T-cell (primary cell): ENCODE results near the gene LCE7A. TPM values are rescaled to one million over a fixed set of nuclear protein-coding genes. Genes with fewer than 3 reads are reported as not detected.

Source experiments
- ATAC-seq, 4 experiments: fragments of 200-7000 bp in 3 of 4; fragments of 150-1000 bp in 1 of 4; cut with Tn5 transposase; replicated peaks in 1 of 4; 1 replicate in 3 of 4; 2 replicates in 1 of 4; pipeline ENCODE4 v1.10.0; 2021; ENCODE audit warnings: moderate library complexity in 3 of 4, mild to moderate bottlenecking in 2 of 4, moderate number of reproducible peaks in 1 of 4
- CTCF ChIA-PET, 2 donors: fragments of 300-600 bp; sonication (Branson Sonifier 250); formaldehyde crosslinking; loops; one replicate each; lab custom pipeline; 2022; ENCODE audit warnings: antibody characterized with exemption in 2 of 2; lab: Charles Lee
- POLR2A ChIA-PET, 2 donors: fragments of 300-600 bp; sonication (Branson Sonifier 250); formaldehyde crosslinking; loops; one replicate each; lab custom pipeline; 2022; ENCODE audit warnings: antibody characterized with exemption in 2 of 2; lab: Charles Lee
- DNase-seq, 35 experiments: peaks; one replicate each; pipeline versions ENCODE4 v3.0.0 to v3.0.0-alpha.2; 2013 to 2023
- H3K27ac ChIP-seq: one replicate; pipeline ENCODE4 v1.5.1; 2013; ENCODE audit warnings: low read length
- H3K27me3 ChIP-seq, 2 experiments: replicated peaks in 1 of 2; 1 replicate in 1 of 2; 2 replicates in 1 of 2; pipeline versions ENCODE4 v1.6.1 to v1.7.0; 2013; ENCODE audit warnings: low read length in 1 of 2, mixed read lengths in 1 of 2; ENCODE audit not compliant: control insufficient read depth in 2 of 2, insufficient read depth in 2 of 2; ENCODE audit errors: extremely low read depth in 1 of 2
- H3K36me3 ChIP-seq, 2 donors: 1 replicate in 1 of 2; 2 replicates in 1 of 2; pipeline versions ENCODE4 v1.6.1 to v1.7.0; 2013; ENCODE audit warnings: low read length in 1 of 2; ENCODE audit not compliant: control insufficient read depth in 2 of 2, insufficient read depth in 1 of 2; ENCODE audit errors: extremely low read depth in 1 of 2
- H3K4me1 ChIP-seq, 2 experiments: 1 replicate in 1 of 2; 2 replicates in 1 of 2; pipeline versions ENCODE4 v1.6.1 to v1.7.0; 2013; ENCODE audit warnings: low read length in 2 of 2, mixed read lengths in 1 of 2; ENCODE audit not compliant: insufficient read depth in 2 of 2, control insufficient read depth in 1 of 2; ENCODE audit errors: extremely low read depth in 1 of 2
- H3K4me3 ChIP-seq, 2 donors: 1 replicate in 1 of 2; 2 replicates in 1 of 2; pipeline versions ENCODE4 v1.5.1 to v1.7.0; 2013; ENCODE audit warnings: mild to moderate bottlenecking in 2 of 2, low read length in 1 of 2, moderate library complexity in 1 of 2; ENCODE audit not compliant: control insufficient read depth in 1 of 2; ENCODE audit errors: extremely low read depth in 1 of 2
- H3K9me3 ChIP-seq: 2 replicates; pipeline ENCODE4 v1.7.0; 2013
- H3K27ac Mint-ChIP-seq, 2 donors: one replicate each; pipeline ENCODE4 v1.8.0; 2020 to 2021; ENCODE audit warnings: mild to moderate bottlenecking in 2 of 2, mixed read lengths in 2 of 2
- H3K27me3 Mint-ChIP-seq, 2 donors: one replicate each; pipeline ENCODE4 v1.8.0; 2021 to 2022; ENCODE audit warnings: mixed read lengths in 2 of 2
- H3K36me3 Mint-ChIP-seq: one replicate; pipeline ENCODE4 v1.8.0; 2021; ENCODE audit warnings: mixed read lengths
- H3K4me1 Mint-ChIP-seq, 3 donors: one replicate each; pipeline ENCODE4 v1.8.0; 2020 to 2022; ENCODE audit warnings: mixed read lengths in 3 of 3, mild to moderate bottlenecking in 1 of 3
- H3K4me3 Mint-ChIP-seq, 3 donors: one replicate each; pipeline ENCODE4 v1.8.0; 2020 to 2022; ENCODE audit warnings: mild to moderate bottlenecking in 3 of 3, mixed read lengths in 3 of 3, moderate library complexity in 3 of 3
- H3K9me3 Mint-ChIP-seq, 3 donors: one replicate each; pipeline ENCODE4 v1.8.0; 2020 to 2022; ENCODE audit warnings: mixed read lengths in 3 of 3
- WGBS: methylation state at CpG from one replicate; pipeline ENCODE4 v1.1.5; 2013; ENCODE audit warnings: missing lambda C conversion rate; ENCODE audit not compliant: insufficient coverage; 5-methylcytosine and 5-hydroxymethylcytosine counted together
- total RNA-seq, 35 experiments: library from RNA in 6 of 35; stranded (reverse) in 6 of 35; fragments of 120-200 nt in 1 of 35; gene quantifications; one replicate each; pipeline versions ENCODE4 v1.2.1 to v1.2.4 and lab custom pipeline; 2013 to 2026

The LCE7A gene
- total RNA-seq, 5 donors from 2014 or later (not counting 1 experiment from before 2014, with no cell fraction given), result not detected

- H3K9me3 ChIP-seq, result no peaks in the 10 kb centered on the region
- CTCF ChIA-PET, result no interaction called here
- no peaks in the 10 kb centered on the region for H3K36me3 Mint-ChIP-seq
- H3K4me1 ChIP-seq, result no peaks in the 10 kb centered on the region
- H3K27me3 Mint-ChIP-seq, result peaks cover 39 to 47% of the 10 kb centered on the region in 2 donors
- no peak within 1 kb of the TSS for H3K4me3 ChIP-seq
- H3K36me3 ChIP-seq, result no peaks in the 10 kb centered on the region
- peaks cover 0 to 5% (median 0%) of the 10 kb centered on the region in 3 donors for H3K9me3 Mint-ChIP-seq
- H3K4me3 Mint-ChIP-seq, result no peak within 1 kb of the TSS
- peaks cover 0 to 16% of the 10 kb centered on the region in 2 experiments for H3K27me3 ChIP-seq
- no peak within 1 kb of the TSS for H3K27ac ChIP-seq
- no peak for DNase-seq
- H3K4me1 Mint-ChIP-seq, result no peaks in the 10 kb centered on the region
- 56% methylated on average over 2 of the region's 2 CpGs for WGBS
- ATAC-seq, result no peak
- POLR2A ChIA-PET, result no interaction called here
- H3K27ac Mint-ChIP-seq, result no peak within 1 kb of the TSS
Measured at GRCh38 chr1:152827173-152827572, 32.6 kb upstream of the LCE7A start, which contains the start of gene LCE1A. Gene LCE1A (plus strand): TSS chr1:152827473. CDS start chr1:152827473, 0 bp downstream.

- POLR2A ChIA-PET, result no interaction called here
- no peak for ATAC-seq
- Histone ChIP-seq H3K4me1 (no peaks in the 10 kb centered on the region), H3K27ac (no peak overlapping the region), H3K27me3 (no peaks in the 10 kb centered on the region), H3K4me3 (no peak overlapping the region), H3K36me3 (no peaks in the 10 kb centered on the region), H3K9me3 (no peaks in the 10 kb centered on the region)
- H3K36me3 Mint-ChIP-seq, result no peaks in the 10 kb centered on the region
- H3K27ac Mint-ChIP-seq, result no peak overlapping the region
- peaks cover 4 to 22% of the 10 kb centered on the region in 2 donors for H3K27me3 Mint-ChIP-seq
- no CpG with 5 or more reads among the region's 2 CpGs for WGBS
- H3K9me3 Mint-ChIP-seq, result no peaks in the 10 kb centered on the region
- no peak overlapping the region for H3K4me3 Mint-ChIP-seq
- DNase-seq, result no peak
- CTCF ChIA-PET, result no interaction called here
- H3K4me1 Mint-ChIP-seq, result no peaks in the 10 kb centered on the region
Measured at GRCh38 chr1:152836870-152837269, 22.9 kb upstream of the LCE7A start.

GRCh38 chr1:152842556-152842955, 17.2 kb upstream of the LCE7A start, which contains the start of gene LCE6A:
Gene LCE6A (plus strand): TSS chr1:152842856. CDS start chr1:152843521, 665 bp downstream.
- DNase-seq (no peak), ATAC-seq (no peak)
- Histone ChIP-seq H3K27ac (no peak within 1 kb of the TSS), H3K27me3 (peaks cover 0 to 6% of the 10 kb centered on the region in 2 experiments), H3K4me3 (no peak within 1 kb of the TSS), H3K9me3 (no peaks in the 10 kb centered on the region), H3K36me3 (no peaks in the 10 kb centered on the region), H3K4me1 (no peaks in the 10 kb centered on the region)
- Mint-ChIP-seq H3K9me3 (no peaks in the 10 kb centered on the region), H3K4me3 (no peak within 1 kb of the TSS), H3K27ac (no peak within 1 kb of the TSS), H3K27me3 (peaks cover 12 to 39% of the 10 kb centered on the region in 2 donors), H3K4me1 (no peaks in the 10 kb centered on the region), H3K36me3 (no peaks in the 10 kb centered on the region)
- 90% methylated on average over 3 of the region's 3 CpGs for WGBS
- ChIA-PET CTCF (no interaction called here), POLR2A (no interaction called here)

GRCh38 chr1:152855661-152856060, 4.1 kb upstream of the LCE7A start:
- no peaks in the 10 kb centered on the region for H3K4me1 Mint-ChIP-seq
- no peak overlapping the region for H3K4me3 Mint-ChIP-seq
- no peaks in the 10 kb centered on the region for H3K9me3 Mint-ChIP-seq
- peaks cover 4 to 27% of the 10 kb centered on the region in 2 donors for H3K27me3 Mint-ChIP-seq
- Histone ChIP-seq H3K36me3 (no peaks in the 10 kb centered on the region), H3K4me1 (no peaks in the 10 kb centered on the region), H3K4me3 (no peak overlapping the region), H3K27me3 (peaks cover 2 to 4% of the 10 kb centered on the region in 2 experiments), H3K9me3 (no peaks in the 10 kb centered on the region), H3K27ac (no peak overlapping the region)
- DNase-seq, result no peak
- ChIA-PET POLR2A (no interaction called here), CTCF (no interaction called here)
- no peaks in the 10 kb centered on the region for H3K36me3 Mint-ChIP-seq
- WGBS, result 38% methylated on average over 2 of the region's 2 CpGs
- H3K27ac Mint-ChIP-seq, result no peak overlapping the region
- ATAC-seq, result no peak

GRCh38 chr1:152858062-152858461, 1.7 kb upstream of the LCE7A start:
- Mint-ChIP-seq H3K9me3 (no peaks in the 10 kb centered on the region), H3K4me3 (no peak overlapping the region), H3K4me1 (no peaks in the 10 kb centered on the region), H3K36me3 (no peaks in the 10 kb centered on the region), H3K27ac (no peak overlapping the region), H3K27me3 (peaks cover 6 to 24% of the 10 kb centered on the region in 2 donors)
- H3K9me3 ChIP-seq, result no peaks in the 10 kb centered on the region
- H3K27me3 ChIP-seq, result peaks cover 2 to 4% of the 10 kb centered on the region in 2 experiments
- H3K4me1 ChIP-seq, result no peaks in the 10 kb centered on the region
- no peaks in the 10 kb centered on the region for H3K36me3 ChIP-seq
- WGBS, result no CpG with 5 or more reads among the region's 1 CpG
- no peak for ATAC-seq
- CTCF ChIA-PET, result no interaction called here
- no peak overlapping the region for H3K27ac ChIP-seq
- no peak for DNase-seq
- no peak overlapping the region for H3K4me3 ChIP-seq
- POLR2A ChIA-PET, result no interaction called here

- no peaks in the 10 kb centered on the region for H3K4me1 ChIP-seq
- WGBS, result 60% methylated on average over 2 of the region's 3 CpGs
- H3K27ac ChIP-seq, result no peak overlapping the region
- no peaks in the 10 kb centered on the region for H3K36me3 ChIP-seq
- Mint-ChIP-seq H3K4me1 (no peaks in the 10 kb centered on the region), H3K27me3 (peaks cover 2 to 15% of the 10 kb centered on the region in 2 donors), H3K27ac (no peak overlapping the region), H3K4me3 (no peak overlapping the region), H3K9me3 (no peaks in the 10 kb centered on the region), H3K36me3 (no peaks in the 10 kb centered on the region)
- no peak for DNase-seq
- POLR2A ChIA-PET, result no interaction called here
- H3K9me3 ChIP-seq, result no peaks in the 10 kb centered on the region
- ATAC-seq, result no peak
- CTCF ChIA-PET, result no interaction called here
- H3K4me3 ChIP-seq, result no peak overlapping the region
- peaks cover 2 to 4% of the 10 kb centered on the region in 2 experiments for H3K27me3 ChIP-seq
Measured at GRCh38 chr1:152860129-152860528, 333 bp downstream of the LCE7A start.

- no peaks in the 10 kb centered on the region for H3K9me3 ChIP-seq
- 71% methylated on average over 3 of the region's 4 CpGs for WGBS
- ChIA-PET CTCF (no interaction called here), POLR2A (no interaction called here)
- Mint-ChIP-seq H3K9me3 (no peaks in the 10 kb centered on the region), H3K27ac (no peak overlapping the region), H3K4me1 (no peaks in the 10 kb centered on the region), H3K4me3 (no peak overlapping the region), H3K36me3 (no peaks in the 10 kb centered on the region), H3K27me3 (peaks cover 2 to 11% of the 10 kb centered on the region in 2 donors)
- H3K36me3 ChIP-seq, result no peaks in the 10 kb centered on the region
- H3K4me1 ChIP-seq, result no peaks in the 10 kb centered on the region
- peaks cover 2 to 7% of the 10 kb centered on the region in 2 experiments for H3K27me3 ChIP-seq
- DNase-seq, result no peak
- no peak for ATAC-seq
- no peak overlapping the region for H3K4me3 ChIP-seq
- H3K27ac ChIP-seq, result no peak overlapping the region
Measured at GRCh38 chr1:152861374-152861773, 1.6 kb downstream of the LCE7A start.
